Measurements from ENCODE around the gene UMAD1.
A peak's percentile ranks its signal among the peaks of the same experiment; 100 is the strongest.
"Not testable (repeated sequence)": the region's sequence is repeated elsewhere in the genome, so short reads cannot be mapped to it uniquely, and the experiment has no call there.

Gene UMAD1

DNA sequence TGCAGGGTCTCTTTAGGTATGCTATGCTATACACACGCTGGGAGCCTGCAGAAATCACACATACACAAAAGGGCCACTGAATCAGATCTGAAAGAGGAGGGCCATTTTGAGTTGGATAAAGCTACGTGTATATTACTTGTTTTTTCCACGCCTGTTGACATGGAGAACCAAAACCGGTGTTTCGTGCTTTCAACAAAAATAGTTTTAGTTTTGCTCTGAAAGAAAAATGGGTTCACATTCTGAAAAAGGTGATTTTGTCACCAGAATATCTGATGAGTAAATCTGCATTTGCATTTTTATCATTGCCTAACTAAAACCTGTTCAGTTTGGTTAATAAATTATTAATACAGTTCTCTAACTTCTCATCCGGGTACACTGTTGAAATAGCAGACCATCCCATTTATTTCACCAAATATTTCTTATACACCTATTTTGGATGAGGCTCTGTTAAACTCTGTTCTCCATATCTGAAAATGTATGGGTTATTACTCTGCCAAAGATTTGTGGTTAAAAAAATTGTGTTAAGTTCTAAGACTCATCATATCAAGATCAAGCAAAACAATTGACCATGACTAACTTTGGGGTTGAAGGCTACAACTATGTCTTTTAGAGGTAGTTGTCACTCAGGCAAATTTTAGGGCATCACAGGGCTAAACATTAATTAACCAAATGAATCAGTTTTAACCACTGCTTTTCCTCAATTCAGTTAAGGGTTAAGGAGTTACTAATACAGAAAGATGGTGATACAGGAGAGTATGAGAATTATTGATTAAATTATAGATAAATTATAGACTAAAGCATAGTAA lies 179.1 kb downstream of the UMAD1 start:
- H3K4me3 ChIP-seq (ENCODE audit: low read depth, low read length), result no peak overlapping the region
- DNase-seq (ENCODE audit: low read depth), result no peak

DNA sequence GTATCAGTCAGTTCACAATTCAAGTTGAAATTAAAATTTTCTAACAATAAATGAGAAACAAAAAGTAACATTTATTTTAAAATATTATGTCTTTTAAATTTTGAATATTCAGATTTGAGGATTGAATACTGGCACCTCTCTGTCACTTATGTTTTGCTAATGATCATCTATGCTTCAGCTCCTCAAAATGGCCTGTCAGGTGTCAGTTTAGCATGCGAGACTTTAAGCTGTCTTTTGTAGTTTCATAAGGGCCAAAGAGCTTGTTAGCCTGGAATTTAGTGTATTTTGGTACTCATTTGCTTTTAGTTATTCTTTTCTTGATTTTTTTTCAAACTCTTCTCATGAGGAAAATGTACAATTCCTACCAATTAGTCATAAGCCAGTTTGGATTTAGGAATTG lies 179.9 kb downstream of the UMAD1 start:
- no peak for DNase-seq (ENCODE audit: low read depth)
- no peak overlapping the region for H3K4me3 ChIP-seq (ENCODE audit: low read depth, low read length)
- TF ChIP-seq, protein P1, sequence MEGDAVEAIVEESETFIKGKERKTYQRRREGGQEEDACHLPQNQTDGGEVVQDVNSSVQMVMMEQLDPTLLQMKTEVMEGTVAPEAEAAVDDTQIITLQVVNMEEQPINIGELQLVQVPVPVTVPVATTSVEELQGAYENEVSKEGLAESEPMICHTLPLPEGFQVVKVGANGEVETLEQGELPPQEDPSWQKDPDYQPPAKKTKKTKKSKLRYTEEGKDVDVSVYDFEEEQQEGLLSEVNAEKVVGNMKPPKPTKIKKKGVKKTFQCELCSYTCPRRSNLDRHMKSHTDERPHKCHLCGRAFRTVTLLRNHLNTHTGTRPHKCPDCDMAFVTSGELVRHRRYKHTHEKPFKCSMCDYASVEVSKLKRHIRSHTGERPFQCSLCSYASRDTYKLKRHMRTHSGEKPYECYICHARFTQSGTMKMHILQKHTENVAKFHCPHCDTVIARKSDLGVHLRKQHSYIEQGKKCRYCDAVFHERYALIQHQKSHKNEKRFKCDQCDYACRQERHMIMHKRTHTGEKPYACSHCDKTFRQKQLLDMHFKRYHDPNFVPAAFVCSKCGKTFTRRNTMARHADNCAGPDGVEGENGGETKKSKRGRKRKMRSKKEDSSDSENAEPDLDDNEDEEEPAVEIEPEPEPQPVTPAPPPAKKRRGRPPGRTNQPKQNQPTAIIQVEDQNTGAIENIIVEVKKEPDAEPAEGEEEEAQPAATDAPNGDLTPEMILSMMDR (conservative IDR thresholded peaks at IDR 0.05; ENCODE audit: low read depth, low read length), result no peak

More for the DNA sequence above, 179.1 kb downstream of the UMAD1 start:
- TF ChIP-seq, protein P1 (conservative IDR thresholded peaks at IDR 0.05; ENCODE audit: low read depth, low read length), result no peak

DNA sequence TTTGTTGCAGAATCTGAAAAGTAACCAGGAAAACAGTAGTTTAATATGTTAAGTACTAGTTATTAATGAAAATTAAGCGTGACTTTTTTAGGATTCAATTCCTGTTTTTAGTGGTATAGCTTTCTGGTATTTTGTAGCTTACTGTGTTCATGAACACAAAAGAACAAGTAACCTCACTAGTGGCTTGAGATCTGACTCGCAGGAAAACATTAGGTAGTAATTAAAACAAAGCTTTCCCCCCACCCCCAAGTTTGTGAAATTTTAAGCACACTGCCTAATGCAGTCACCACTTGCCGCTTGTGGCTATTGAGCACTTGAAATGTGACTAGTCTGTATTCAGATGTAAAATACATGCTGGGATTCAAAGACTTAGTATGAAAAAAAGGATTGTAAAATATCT lies 180.4 kb downstream of the UMAD1 start:
- no peak overlapping the region for H3K4me3 ChIP-seq (ENCODE audit: low read depth, low read length)
- DNase-seq (ENCODE audit: low read depth), result no peak
- TF ChIP-seq, protein P1 (conservative IDR thresholded peaks at IDR 0.05; ENCODE audit: low read depth, low read length), result no peak

DNA sequence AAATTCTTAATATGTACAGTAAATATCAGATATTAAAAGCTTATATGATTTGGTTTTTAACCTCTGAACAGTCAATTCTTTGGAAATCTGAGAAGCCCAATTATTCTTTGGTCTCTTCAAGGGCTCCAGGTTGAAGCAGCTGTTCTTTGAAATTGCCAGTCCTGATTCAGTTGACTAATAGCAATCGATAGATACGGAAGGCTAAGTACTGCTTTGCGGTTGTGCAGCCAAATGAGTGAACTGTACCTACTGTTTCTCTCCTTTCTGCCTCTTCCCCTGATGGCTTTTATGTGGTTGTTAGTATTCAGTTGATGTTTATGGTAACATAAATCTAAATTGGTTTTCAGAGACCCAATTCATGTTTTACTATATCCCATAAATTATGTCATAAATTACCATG lies 181.0 kb downstream of the UMAD1 start:
- TF ChIP-seq, protein P1 (conservative IDR thresholded peaks at IDR 0.05; ENCODE audit: low read depth, low read length), result no peak
- DNase-seq (ENCODE audit: low read depth), result no peak
- no peak overlapping the region for H3K4me3 ChIP-seq (ENCODE audit: low read depth, low read length)

DNA sequence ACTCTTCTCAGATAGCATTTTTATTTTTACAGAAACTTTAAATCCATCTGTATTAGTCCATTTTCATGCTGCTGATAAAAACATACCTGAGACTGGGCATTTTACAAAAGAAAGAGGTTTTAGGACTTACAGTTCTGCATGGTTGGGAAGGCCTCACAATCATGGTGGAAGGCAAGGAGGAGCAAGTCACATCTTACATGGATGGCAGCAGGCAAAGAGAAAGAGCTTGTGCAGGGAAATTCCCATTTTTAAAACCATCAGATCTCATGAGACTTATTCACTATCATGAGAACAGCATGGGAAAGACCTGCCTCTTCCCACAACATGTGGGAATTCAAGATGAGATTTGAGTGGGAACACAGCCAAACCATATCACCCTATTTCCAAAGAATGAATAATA lies 184.7 kb downstream of the UMAD1 start:
- H3K4me3 ChIP-seq (ENCODE audit: low read depth, low read length); DNase-seq (ENCODE audit: low read depth): not testable (repeated sequence)

GRCh38 chr7:7829667-7830066 lies 189.1 kb downstream of the UMAD1 start:
- no peak overlapping the region for H3K4me3 ChIP-seq (ENCODE audit: low read depth, low read length)
- TF ChIP-seq, protein P1 (conservative IDR thresholded peaks at IDR 0.05; ENCODE audit: low read depth, low read length), result no peak
- peak; percentile 7 for DNase-seq (ENCODE audit: low read depth)

DNA sequence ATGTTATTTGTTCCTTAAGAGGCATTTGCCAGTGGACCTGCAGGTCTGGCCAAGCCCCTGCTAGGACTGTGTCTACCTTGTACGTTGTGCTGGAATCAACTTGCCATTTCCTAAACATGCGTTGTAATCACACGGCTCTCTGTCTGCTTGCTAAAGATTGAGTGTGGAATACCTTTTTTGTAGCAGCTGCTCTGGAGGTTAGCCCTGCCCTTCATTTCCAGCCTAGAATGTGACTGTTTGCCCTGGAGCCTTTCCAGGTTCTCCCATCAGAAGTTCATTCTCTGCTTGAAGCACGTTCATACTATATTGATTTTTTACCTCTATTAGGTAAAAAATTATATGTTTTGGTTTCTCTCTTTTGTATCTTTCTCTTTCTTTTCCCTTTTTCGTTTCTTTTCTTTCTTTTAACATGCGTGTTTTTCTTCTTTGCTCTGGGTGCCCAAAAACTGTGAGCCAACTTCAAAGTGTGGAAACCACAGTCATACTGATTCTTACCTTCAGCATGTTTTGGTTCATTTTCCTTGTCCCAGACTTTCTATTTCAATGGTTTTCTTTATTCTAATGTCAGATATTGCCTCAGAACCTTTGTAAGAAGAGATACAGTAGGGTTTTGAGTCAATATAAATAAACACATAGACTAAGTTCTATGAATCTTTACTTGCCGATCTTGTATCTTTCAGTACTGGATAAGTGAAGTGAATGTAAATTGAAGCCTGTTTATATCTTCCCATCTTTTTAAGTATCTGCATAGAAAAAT lies 189.7 kb downstream of the UMAD1 start:
- DNase-seq (ENCODE audit: low read depth), result peak; percentile 46
- no peak overlapping the region for H3K4me3 ChIP-seq (ENCODE audit: low read depth, low read length)
- TF ChIP-seq, protein P1 (conservative IDR thresholded peaks at IDR 0.05; ENCODE audit: low read depth, low read length), result no peak

All from choroid plexus epithelial cell (primary cell).